Thyroid gland (tissue), 4 donors: Measurements from ENCODE around the gene TTI1.

Experiments
- CTCF ChIP-seq, 6 experiments: fragments of 200-600 bp in 3 of 6; fragments of 450-650 bp in 3 of 6; sonication (generic) in 3 of 6; IDR thresholded peaks; one replicate each; pipeline ENCODE4 v1.5.1; 2016 to 2019; ENCODE audit warnings: antibody characterized with exemption in 6 of 6, mild to moderate bottlenecking in 2 of 6, inconsistent platforms in 1 of 6, moderate library complexity in 1 of 6
- POLR2A ChIP-seq, 2 donors: fragments of 450-650 bp; IDR thresholded peaks; one replicate each; pipeline ENCODE4 v1.6.1; 2017; ENCODE audit warnings: antibody characterized with exemption in 2 of 2, mild to moderate bottlenecking in 2 of 2, moderate library complexity in 1 of 2

GRCh38 chr20:38036366-38036765 lies 3.1 kb upstream of the TTI1 start:
- no peak for TF ChIP-seq CTCF (IDR thresholded peaks at IDR 0.05)
- no peak for TF ChIP-seq POLR2A (IDR thresholded peaks at IDR 0.05)
